ENCODE results near the gene BCAS3.
"Not testable (repeated sequence)": the region's sequence is repeated elsewhere in the genome, so short reads cannot be mapped to it uniquely, and the experiment has no call there.

Gene BCAS3

DNA sequence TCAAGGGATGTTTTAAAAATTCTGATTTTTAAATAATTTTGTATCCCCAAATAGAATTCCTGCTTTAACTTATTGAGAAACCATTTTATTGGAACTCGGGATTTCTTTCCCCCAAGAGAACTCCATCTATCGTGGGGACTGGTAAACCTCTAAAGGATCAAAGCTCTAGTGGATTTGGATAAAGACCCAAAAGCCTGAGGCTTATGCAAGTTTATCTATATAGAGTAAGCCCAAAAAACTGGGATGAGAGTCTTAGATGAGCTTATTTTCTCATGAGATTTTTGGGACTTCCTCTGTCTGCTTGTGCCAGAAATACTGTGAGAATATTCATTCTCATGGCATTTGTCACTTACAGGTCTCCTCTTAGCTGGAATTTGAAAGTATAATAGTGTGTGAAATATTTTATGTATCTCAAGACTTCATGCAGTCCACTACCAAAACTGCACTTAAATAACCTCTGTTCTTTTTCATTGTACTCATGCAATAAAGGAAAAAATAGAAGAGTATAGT, 333.1 kb downstream of the BCAS3 start:
- DNase-seq: no peak

GRCh38 chr17:61011251-61011650, 333.6 kb downstream of the BCAS3 start:
- no peak for DNase-seq

- DNase-seq: no peak
These were observed 338.3 kb downstream of the BCAS3 start for GRCh38 chr17:61015966-61016365.

DNA sequence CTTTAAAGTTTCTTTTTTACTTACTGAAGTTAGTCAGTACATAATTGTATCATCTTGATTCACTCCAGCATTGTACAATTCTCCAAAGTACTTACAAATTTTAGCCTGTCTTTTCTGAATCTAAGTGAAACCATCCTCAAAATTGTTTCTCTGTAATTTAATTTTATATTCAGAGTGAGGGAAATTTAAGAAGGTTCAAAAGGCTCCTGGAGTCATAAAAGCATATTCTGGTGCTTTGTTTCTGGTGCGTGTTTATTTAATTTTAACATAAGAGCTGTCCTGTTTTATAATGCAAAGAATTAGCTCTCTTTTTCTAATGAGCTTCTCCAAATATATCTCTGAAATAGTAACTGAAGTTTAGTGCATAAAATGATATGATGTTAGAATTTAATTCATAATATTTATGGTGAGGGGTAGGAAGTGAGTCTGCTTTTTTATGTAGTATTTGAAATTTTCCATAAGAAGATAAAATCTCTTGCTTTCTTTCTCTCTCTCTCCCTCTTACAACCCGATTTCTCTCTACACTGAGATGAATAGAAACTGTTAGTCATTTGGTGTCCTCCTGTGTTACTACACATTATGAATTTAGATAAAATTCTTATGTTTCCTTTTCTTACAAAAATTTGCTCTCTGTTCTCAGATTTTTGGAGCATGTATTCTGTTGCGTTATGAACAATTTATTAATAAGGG, 339.8 kb downstream of the BCAS3 start:
- DNase-seq: no peak

DNA sequence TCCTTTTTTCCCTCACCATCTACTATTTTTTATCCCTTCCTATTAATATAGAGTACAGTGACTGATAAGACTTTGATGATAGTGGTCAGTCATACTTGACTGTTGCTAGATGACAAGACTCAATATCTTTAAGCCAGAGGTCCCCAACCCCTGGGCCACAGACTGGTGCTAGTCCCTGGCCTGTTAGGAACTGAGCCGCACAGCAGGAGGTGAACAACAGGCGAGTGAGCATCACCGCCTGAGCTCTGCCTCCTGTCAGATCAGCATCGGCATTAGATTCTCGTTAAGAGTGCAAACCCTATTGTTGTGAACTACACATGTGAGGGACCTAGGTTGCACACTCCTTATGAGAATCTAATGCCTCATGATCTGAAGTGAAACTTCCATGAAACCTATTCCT, 341.3 kb downstream of the BCAS3 start:
- no peak for DNase-seq

- no peak for DNase-seq
These were observed 346.3 kb downstream of the BCAS3 start for GRCh38 chr17:61023996-61024395.

- no peak for DNase-seq
These were observed 349.2 kb downstream of the BCAS3 start for GRCh38 chr17:61026818-61027217.

DNA sequence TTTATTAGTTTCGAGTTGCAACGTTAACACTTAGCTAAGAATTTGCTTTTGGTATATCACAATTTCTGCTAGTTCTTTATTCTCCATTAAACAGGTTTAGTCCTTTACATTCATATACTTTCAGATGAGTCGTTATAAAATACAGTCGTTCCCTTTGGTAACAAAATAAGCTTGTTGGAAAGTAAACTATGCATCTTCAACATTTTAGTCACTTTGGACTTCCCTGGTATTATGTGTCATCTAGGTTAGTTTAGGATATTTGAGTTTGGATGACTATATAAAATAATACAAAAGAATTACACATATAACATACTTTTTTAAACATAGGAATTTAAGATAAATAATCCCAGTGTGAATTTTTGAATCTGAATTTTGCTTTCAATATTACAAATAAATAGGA, 351.5 kb downstream of the BCAS3 start:
- DNase-seq: no peak

GRCh38 chr17:61040666-61041065, 363.0 kb downstream of the BCAS3 start:
- DNase-seq: no peak

DNA sequence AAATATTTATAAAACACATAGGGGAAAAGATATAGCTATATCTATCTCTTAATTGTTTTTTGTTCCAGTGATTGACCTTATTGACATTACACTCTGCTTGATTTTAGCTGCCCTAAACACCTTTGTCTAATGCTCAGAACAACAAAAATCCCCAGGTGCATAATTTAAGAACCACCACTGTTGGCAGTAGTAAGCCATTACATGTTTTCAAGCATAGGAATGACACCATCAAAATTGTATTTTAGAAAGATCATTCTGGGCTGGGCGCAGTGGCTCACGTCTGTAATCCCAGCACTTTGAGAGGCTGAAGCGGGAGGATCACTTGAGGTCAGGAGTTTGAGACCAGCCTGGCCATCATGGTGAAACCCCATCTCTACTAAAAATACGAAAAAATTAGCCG, 364.7 kb downstream of the BCAS3 start:
- DNase-seq: not testable (repeated sequence)

GRCh38 chr17:61047515-61047914, 369.9 kb downstream of the BCAS3 start:
- DNase-seq: no peak

DNA sequence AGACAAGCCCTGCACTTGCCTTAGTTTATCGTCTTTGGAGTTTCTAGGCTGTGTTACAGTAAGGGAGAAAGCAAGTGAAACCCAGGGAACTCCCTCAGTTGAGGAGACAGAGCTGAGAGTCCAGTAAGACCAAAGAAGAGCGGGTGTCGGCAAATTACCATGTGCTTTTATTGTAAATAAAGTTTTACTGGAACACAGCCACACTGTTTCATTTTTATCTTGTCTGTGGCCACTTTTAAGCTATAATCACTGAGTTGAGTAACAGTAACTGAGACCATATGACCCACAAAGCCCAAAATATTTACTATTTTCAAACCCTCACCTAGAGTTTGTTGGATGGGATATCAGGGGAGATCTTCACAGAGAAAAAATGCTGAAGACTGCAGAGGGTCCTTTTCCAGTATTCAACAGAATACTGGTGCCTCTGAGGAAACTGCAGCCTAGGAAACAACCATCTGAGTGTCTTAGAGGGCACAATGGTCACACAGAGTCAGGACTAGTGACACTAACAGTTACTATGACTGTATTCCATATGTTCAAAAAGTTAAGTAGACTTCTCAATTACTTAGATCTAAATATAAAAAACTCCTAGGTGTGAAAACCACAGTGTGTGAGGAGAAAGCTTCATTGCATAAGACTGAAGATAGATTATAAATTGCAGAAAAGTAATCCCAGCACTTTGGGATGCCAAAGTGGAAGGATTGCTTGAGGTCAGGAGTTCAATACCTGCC, 370.9 kb downstream of the BCAS3 start:
- no peak for DNase-seq

DNA sequence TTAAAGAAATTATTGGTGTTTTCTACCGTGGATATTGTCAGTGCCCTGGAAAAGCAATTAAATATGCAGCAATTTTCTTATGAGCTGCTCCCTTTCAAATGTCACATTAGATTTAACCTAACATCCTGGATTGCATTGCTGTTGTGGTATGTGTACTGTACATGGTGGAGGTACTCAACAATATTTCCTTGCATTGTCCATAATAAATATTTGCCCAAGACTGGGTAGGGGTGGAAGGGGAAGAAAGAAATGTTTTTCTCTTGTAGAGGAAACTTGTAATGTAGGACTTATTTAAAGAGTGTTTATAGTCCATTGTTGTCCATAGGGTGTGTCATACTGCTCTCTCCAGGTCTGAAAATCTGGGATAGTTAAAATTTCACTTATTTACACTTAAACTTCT, 375.8 kb downstream of the BCAS3 start:
- DNase-seq: no peak

DNA sequence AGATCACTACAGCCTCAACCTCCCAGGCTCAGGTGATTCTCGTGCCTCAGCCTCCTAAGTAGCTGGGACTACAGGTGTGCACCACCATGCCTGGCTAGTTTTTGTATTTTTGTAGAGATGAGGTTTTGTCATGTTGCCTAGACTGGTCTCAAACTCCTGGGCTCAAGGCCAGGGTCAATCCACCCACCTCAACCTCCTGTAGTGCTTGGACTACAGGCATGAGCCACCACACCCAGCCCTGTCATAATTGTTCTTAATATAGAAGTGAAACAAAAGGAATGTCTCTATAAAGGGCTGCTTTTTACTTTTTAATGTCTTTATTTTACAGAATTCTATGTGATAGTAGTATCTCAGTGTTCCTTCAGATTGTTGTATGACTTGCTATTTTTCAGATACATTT, 376.8 kb downstream of the BCAS3 start:
- no peak for DNase-seq

DNA sequence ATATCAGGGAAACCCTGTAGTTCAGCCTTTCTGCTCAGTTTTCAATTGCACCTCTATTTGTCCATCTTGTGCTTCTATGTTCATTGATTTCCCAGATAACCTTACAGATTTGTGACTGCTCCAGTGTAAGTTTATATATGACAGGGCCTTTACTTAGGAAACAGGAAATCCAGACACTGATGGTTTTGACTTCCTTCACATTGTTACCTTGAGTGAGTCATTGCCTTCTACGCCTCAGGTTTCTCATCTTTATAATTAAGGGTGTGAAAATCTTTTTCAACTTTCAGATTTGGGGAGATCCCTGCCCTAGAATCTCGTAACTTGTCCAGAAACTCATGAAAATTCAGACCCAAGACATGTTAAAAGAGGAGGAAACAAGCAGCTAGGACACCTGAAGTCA, 379.6 kb downstream of the BCAS3 start:
- no peak for DNase-seq

DNA sequence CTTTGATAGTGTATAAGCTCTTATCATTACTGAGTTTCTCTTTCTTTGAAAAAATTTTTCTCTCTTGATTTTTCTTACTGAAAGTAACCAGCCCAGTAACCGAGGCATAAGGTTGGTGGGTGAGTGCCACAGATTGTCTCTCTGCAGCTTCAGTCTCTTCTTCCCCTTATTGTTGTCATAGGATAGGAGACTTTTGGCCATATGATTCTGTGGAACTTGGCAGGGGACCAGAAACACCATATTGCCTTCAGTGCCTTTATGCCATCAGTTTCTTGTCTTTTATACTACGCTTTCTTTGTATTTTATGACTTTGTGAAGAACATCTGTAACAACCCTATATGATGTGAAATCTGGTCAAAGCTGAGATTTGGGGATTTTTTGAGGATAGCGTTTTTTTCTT, 380.4 kb downstream of the BCAS3 start:
- no peak for DNase-seq

- DNase-seq: no peak
These were observed 385.9 kb downstream of the BCAS3 start for GRCh38 chr17:61063528-61063927.

- no peak for DNase-seq
These were observed 386.7 kb downstream of the BCAS3 start for GRCh38 chr17:61064087-61064951.

- no peak for DNase-seq
These were observed 387.7 kb downstream of the BCAS3 start for GRCh38 chr17:61065263-61065773.

DNA sequence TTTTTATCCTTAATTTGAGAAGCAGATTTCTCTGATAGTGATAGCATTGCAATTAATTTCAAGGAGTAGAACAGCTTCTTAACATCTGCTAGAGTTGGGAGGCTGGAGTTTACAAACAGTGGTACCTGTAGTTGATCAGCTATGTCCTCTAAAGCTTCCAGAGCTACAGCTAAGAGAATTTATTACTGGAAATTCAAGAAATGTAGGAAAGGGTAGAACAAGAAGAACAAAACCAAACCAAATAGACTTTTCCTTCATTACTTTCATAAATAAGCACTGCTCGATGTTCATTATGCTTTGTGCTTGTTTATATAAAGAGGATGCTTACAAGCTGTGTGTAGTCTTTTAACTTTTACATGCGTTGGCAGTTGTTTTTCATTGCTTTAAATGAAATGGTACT, 388.4 kb downstream of the BCAS3 start:
- no peak for DNase-seq

DNA sequence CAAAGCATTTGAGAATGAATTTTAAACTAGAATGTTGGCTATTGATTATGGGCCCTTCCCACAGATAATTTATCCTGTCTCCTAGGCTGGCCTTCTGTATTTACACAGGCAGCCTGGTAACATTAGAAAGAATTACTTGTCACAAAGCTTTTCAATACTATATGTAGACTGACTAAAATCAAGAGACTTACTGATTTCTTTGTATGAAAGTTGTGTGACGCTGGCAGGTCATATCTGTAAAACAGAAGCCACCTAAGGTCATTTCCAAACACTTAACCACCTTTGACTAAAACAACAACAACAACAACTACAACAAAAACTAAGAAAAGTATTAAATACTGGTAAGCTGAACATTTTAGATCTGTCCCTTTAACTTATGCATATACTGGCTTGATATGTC, 393.0 kb downstream of the BCAS3 start:
- no peak for DNase-seq

GRCh38 chr17:61072648-61073047, 395.0 kb downstream of the BCAS3 start:
- no peak for DNase-seq

- no peak for DNase-seq
These were observed 395.5 kb downstream of the BCAS3 start for GRCh38 chr17:61073131-61073530.

Measured in activated CD4-positive, CD25-positive, alpha-beta regulatory T cell (primary cell).